ENCODE measurements around the gene GALK2.

GALK2 gene

GRCh38 chr15:49278751-49279150 lies 108.7 kb downstream of the GALK2 start:
- no peaks in the 10 kb centered on the region for H3K27me3 ChIP-seq (ENCODE audit: control insufficient read depth in 2 of 2, insufficient read depth in 2 of 2, low read length in 2 of 2)
- no peak overlapping the region for H3K27ac ChIP-seq (ENCODE audit: low read depth in 2 of 2, low read length in 2 of 2)
- no peaks in the 10 kb centered on the region for H3K4me1 ChIP-seq (ENCODE audit: control insufficient read depth in 2 of 2, insufficient read depth in 2 of 2, low read length in 2 of 2)
- H3K36me3 ChIP-seq (ENCODE audit: control insufficient read depth in 2 of 2, insufficient read depth in 2 of 2, low read length in 2 of 2), result peaks cover 4 to 9% of the 10 kb centered on the region in 2 donors
- H3K9ac ChIP-seq (ENCODE audit: low read depth in 1 of 2, low read length in 2 of 2), result no peak overlapping the region
- no peaks in the 10 kb centered on the region for H3K9me3 ChIP-seq (ENCODE audit: control insufficient read depth in 2 of 2, low read length in 2 of 2)
- H3K4me3 ChIP-seq (ENCODE audit: low read length in 2 of 2), result no peak overlapping the region

GRCh38 chr15:49279521-49280456 lies 109.7 kb downstream of the GALK2 start:
- no peaks in the 10 kb centered on the region for H3K4me1 ChIP-seq (ENCODE audit: control insufficient read depth in 2 of 2, insufficient read depth in 2 of 2, low read length in 2 of 2)
- no peaks in the 10 kb centered on the region for H3K9me3 ChIP-seq (ENCODE audit: control insufficient read depth in 2 of 2, low read length in 2 of 2)
- peaks cover 6 to 17% of the 10 kb centered on the region in 2 donors for H3K36me3 ChIP-seq (ENCODE audit: control insufficient read depth in 2 of 2, insufficient read depth in 2 of 2, low read length in 2 of 2)
- no peaks in the 10 kb centered on the region for H3K27me3 ChIP-seq (ENCODE audit: control insufficient read depth in 2 of 2, insufficient read depth in 2 of 2, low read length in 2 of 2)
- H3K9ac ChIP-seq (ENCODE audit: low read depth in 1 of 2, low read length in 2 of 2), result no peak overlapping the region
- H3K4me3 ChIP-seq (ENCODE audit: low read length in 2 of 2), result no peak overlapping the region
- peak overlapping the region in 1 of 2 donors; percentile 7 for H3K27ac ChIP-seq (ENCODE audit: low read depth in 2 of 2, low read length in 2 of 2)

GRCh38 chr15:49282366-49282765 lies 112.3 kb downstream of the GALK2 start:
- H3K36me3 ChIP-seq (ENCODE audit: control insufficient read depth in 2 of 2, insufficient read depth in 2 of 2, low read length in 2 of 2), result peaks cover 6 to 26% of the 10 kb centered on the region in 2 donors

GRCh38 chr15:49286649-49287404 lies 116.8 kb downstream of the GALK2 start:
- H3K27ac ChIP-seq (ENCODE audit: low read depth in 2 of 2, low read length in 2 of 2), result no peak overlapping the region
- no peaks in the 10 kb centered on the region for H3K9me3 ChIP-seq (ENCODE audit: control insufficient read depth in 2 of 2, low read length in 2 of 2)
- H3K4me1 ChIP-seq (ENCODE audit: control insufficient read depth in 2 of 2, insufficient read depth in 2 of 2, low read length in 2 of 2), result no peaks in the 10 kb centered on the region
- no peak overlapping the region for H3K4me3 ChIP-seq (ENCODE audit: low read length in 2 of 2)
- no peaks in the 10 kb centered on the region for H3K27me3 ChIP-seq (ENCODE audit: control insufficient read depth in 2 of 2, insufficient read depth in 2 of 2, low read length in 2 of 2)
- no peak overlapping the region for H3K9ac ChIP-seq (ENCODE audit: low read depth in 1 of 2, low read length in 2 of 2)
- peaks cover 6 to 26% of the 10 kb centered on the region in 2 donors for H3K36me3 ChIP-seq (ENCODE audit: control insufficient read depth in 2 of 2, insufficient read depth in 2 of 2, low read length in 2 of 2)

More at GRCh38 chr15:49282366-49282765, 112.3 kb downstream of the GALK2 start:
- H3K9me3 ChIP-seq (ENCODE audit: control insufficient read depth in 2 of 2, low read length in 2 of 2), result no peaks in the 10 kb centered on the region
- no peak overlapping the region for H3K4me3 ChIP-seq (ENCODE audit: low read length in 2 of 2)
- H3K4me1 ChIP-seq (ENCODE audit: control insufficient read depth in 2 of 2, insufficient read depth in 2 of 2, low read length in 2 of 2), result no peaks in the 10 kb centered on the region
- no peak overlapping the region for H3K9ac ChIP-seq (ENCODE audit: low read depth in 1 of 2, low read length in 2 of 2)
- H3K27ac ChIP-seq (ENCODE audit: low read depth in 2 of 2, low read length in 2 of 2), result no peak overlapping the region
- no peaks in the 10 kb centered on the region for H3K27me3 ChIP-seq (ENCODE audit: control insufficient read depth in 2 of 2, insufficient read depth in 2 of 2, low read length in 2 of 2)

- H3K27ac ChIP-seq (ENCODE audit: low read depth in 2 of 2, low read length in 2 of 2), result no peak overlapping the region
- H3K27me3 ChIP-seq (ENCODE audit: control insufficient read depth in 2 of 2, insufficient read depth in 2 of 2, low read length in 2 of 2), result no peaks in the 10 kb centered on the region
- H3K9me3 ChIP-seq (ENCODE audit: control insufficient read depth in 2 of 2, low read length in 2 of 2), result no peaks in the 10 kb centered on the region
- H3K36me3 ChIP-seq (ENCODE audit: control insufficient read depth in 2 of 2, insufficient read depth in 2 of 2, low read length in 2 of 2), result peaks cover 8 to 26% of the 10 kb centered on the region in 2 donors
- H3K9ac ChIP-seq (ENCODE audit: low read depth in 1 of 2, low read length in 2 of 2), result no peak overlapping the region
- no peak overlapping the region for H3K4me3 ChIP-seq (ENCODE audit: low read length in 2 of 2)
- no peaks in the 10 kb centered on the region for H3K4me1 ChIP-seq (ENCODE audit: control insufficient read depth in 2 of 2, insufficient read depth in 2 of 2, low read length in 2 of 2)
Observed at GRCh38 chr15:49287481-49287880, 117.4 kb downstream of the GALK2 start.

- no peaks in the 10 kb centered on the region for H3K27me3 ChIP-seq (ENCODE audit: control insufficient read depth in 2 of 2, insufficient read depth in 2 of 2, low read length in 2 of 2)
- no peak overlapping the region for H3K9ac ChIP-seq (ENCODE audit: low read depth in 1 of 2, low read length in 2 of 2)
- H3K9me3 ChIP-seq (ENCODE audit: control insufficient read depth in 2 of 2, low read length in 2 of 2), result no peaks in the 10 kb centered on the region
- no peaks in the 10 kb centered on the region for H3K4me1 ChIP-seq (ENCODE audit: control insufficient read depth in 2 of 2, insufficient read depth in 2 of 2, low read length in 2 of 2)
- H3K27ac ChIP-seq (ENCODE audit: low read depth in 2 of 2, low read length in 2 of 2), result no peak overlapping the region
- H3K36me3 ChIP-seq (ENCODE audit: control insufficient read depth in 2 of 2, insufficient read depth in 2 of 2, low read length in 2 of 2), result peaks cover 14 to 22% of the 10 kb centered on the region in 2 donors
- H3K4me3 ChIP-seq (ENCODE audit: low read length in 2 of 2), result no peak overlapping the region
Observed at GRCh38 chr15:49288391-49288790, 118.3 kb downstream of the GALK2 start.

- H3K4me1 ChIP-seq (ENCODE audit: control insufficient read depth in 2 of 2, insufficient read depth in 2 of 2, low read length in 2 of 2), result no peaks in the 10 kb centered on the region
- H3K9me3 ChIP-seq (ENCODE audit: control insufficient read depth in 2 of 2, low read length in 2 of 2), result no peaks in the 10 kb centered on the region
- H3K36me3 ChIP-seq (ENCODE audit: control insufficient read depth in 2 of 2, insufficient read depth in 2 of 2, low read length in 2 of 2), result peaks cover 8 to 19% of the 10 kb centered on the region in 2 donors
- H3K4me3 ChIP-seq (ENCODE audit: low read length in 2 of 2), result no peak overlapping the region
- H3K27ac ChIP-seq (ENCODE audit: low read depth in 2 of 2, low read length in 2 of 2), result no peak overlapping the region
- H3K27me3 ChIP-seq (ENCODE audit: control insufficient read depth in 2 of 2, insufficient read depth in 2 of 2, low read length in 2 of 2), result no peaks in the 10 kb centered on the region
- no peak overlapping the region for H3K9ac ChIP-seq (ENCODE audit: low read depth in 1 of 2, low read length in 2 of 2)
Observed at GRCh38 chr15:49290191-49290590, 120.1 kb downstream of the GALK2 start.

- H3K9me3 ChIP-seq (ENCODE audit: control insufficient read depth in 2 of 2, low read length in 2 of 2), result no peaks in the 10 kb centered on the region
- no peaks in the 10 kb centered on the region for H3K4me1 ChIP-seq (ENCODE audit: control insufficient read depth in 2 of 2, insufficient read depth in 2 of 2, low read length in 2 of 2)
- no peak overlapping the region for H3K9ac ChIP-seq (ENCODE audit: low read depth in 1 of 2, low read length in 2 of 2)
- no peak overlapping the region for H3K4me3 ChIP-seq (ENCODE audit: low read length in 2 of 2)
- H3K27ac ChIP-seq (ENCODE audit: low read depth in 2 of 2, low read length in 2 of 2), result no peak overlapping the region
- no peaks in the 10 kb centered on the region for H3K27me3 ChIP-seq (ENCODE audit: control insufficient read depth in 2 of 2, insufficient read depth in 2 of 2, low read length in 2 of 2)
- peaks cover 8 to 10% of the 10 kb centered on the region in 2 donors for H3K36me3 ChIP-seq (ENCODE audit: control insufficient read depth in 2 of 2, insufficient read depth in 2 of 2, low read length in 2 of 2)
Observed at GRCh38 chr15:49293941-49294340, 123.9 kb downstream of the GALK2 start.

GRCh38 chr15:49296258-49296657 lies 126.2 kb downstream of the GALK2 start:
- Histone ChIP-seq H3K27ac (ENCODE audit: low read depth in 2 of 2, low read length in 2 of 2) (no peak overlapping the region), H3K4me1 (ENCODE audit: control insufficient read depth in 2 of 2, insufficient read depth in 2 of 2, low read length in 2 of 2) (no peaks in the 10 kb centered on the region), H3K9me3 (ENCODE audit: control insufficient read depth in 2 of 2, low read length in 2 of 2) (no peaks in the 10 kb centered on the region), H3K9ac (ENCODE audit: low read depth in 1 of 2, low read length in 2 of 2) (no peak overlapping the region), H3K36me3 (ENCODE audit: control insufficient read depth in 2 of 2, insufficient read depth in 2 of 2, low read length in 2 of 2) (peaks cover 8 to 10% of the 10 kb centered on the region in 2 donors), H3K27me3 (ENCODE audit: control insufficient read depth in 2 of 2, insufficient read depth in 2 of 2, low read length in 2 of 2) (no peaks in the 10 kb centered on the region), H3K4me3 (ENCODE audit: low read length in 2 of 2) (no peak overlapping the region)

GRCh38 chr15:49297584-49297983 lies 127.5 kb downstream of the GALK2 start:
- Histone ChIP-seq H3K36me3 (ENCODE audit: control insufficient read depth in 2 of 2, insufficient read depth in 2 of 2, low read length in 2 of 2) (peaks cover 5 to 7% of the 10 kb centered on the region in 2 donors), H3K27ac (ENCODE audit: low read depth in 2 of 2, low read length in 2 of 2) (no peak overlapping the region)

More at GRCh38 chr15:49297584-49297983, 127.5 kb downstream of the GALK2 start:
- Histone ChIP-seq H3K4me3 (ENCODE audit: low read length in 2 of 2) (no peak overlapping the region), H3K27me3 (ENCODE audit: control insufficient read depth in 2 of 2, insufficient read depth in 2 of 2, low read length in 2 of 2) (no peaks in the 10 kb centered on the region), H3K4me1 (ENCODE audit: control insufficient read depth in 2 of 2, insufficient read depth in 2 of 2, low read length in 2 of 2) (no peaks in the 10 kb centered on the region), H3K9me3 (ENCODE audit: control insufficient read depth in 2 of 2, low read length in 2 of 2) (no peaks in the 10 kb centered on the region), H3K9ac (ENCODE audit: low read depth in 1 of 2, low read length in 2 of 2) (no peak overlapping the region)
